ENCODE results near the gene REM2.

DNA sequence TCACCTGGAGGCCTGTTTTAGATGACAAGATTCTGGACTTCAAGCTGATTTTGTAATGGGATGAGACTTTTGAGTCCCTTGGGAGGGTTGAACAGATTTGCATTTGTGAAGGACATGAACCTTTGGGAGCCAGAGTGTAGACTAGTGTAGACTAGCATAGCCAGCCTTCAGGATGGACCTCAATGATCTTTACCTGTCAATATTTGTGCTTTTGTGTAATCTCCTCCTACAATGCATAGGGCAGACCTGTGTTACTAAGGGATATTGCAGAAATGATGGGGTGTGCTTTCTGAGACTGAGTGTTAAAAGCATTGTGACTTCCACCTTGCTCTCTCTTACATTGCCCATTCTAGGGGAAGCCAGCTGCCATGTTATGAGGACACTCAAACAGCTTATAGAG is 21.4 kb upstream of the REM2 start:
- TF ChIP-seq CTCF (IDR thresholded peaks at IDR 0.05), result no peak
- TF ChIP-seq ZFX (IDR thresholded peaks at IDR 0.05; ENCODE audit: borderline replicate concordance), result no peak
